Activated CD8-positive, alpha-beta memory T cell treated with anti-CD3 and anti-CD28 coated beads, Interleukin-2, amount 50 U/mL, for 24 hours (primary cell): ENCODE measurements around the gene PSME4.
"Not testable (repeated sequence)": the region's sequence is repeated elsewhere in the genome, so short reads cannot be mapped to it uniquely, and the experiment has no call there.

Experiments used
- DNase-seq: peaks from one replicate; pipeline ENCODE4 v3.0.0-alpha.2; 2020; ENCODE audit errors: extremely low read depth

PSME4 gene

GRCh38 chr2:53884883-53885282 lies 85.9 kb downstream of the PSME4 start:
- no peak for DNase-seq

- DNase-seq: no peak
These were observed 88.8 kb downstream of the PSME4 start for GRCh38 chr2:53881986-53882385.

- DNase-seq: no peak
These were observed 89.4 kb downstream of the PSME4 start for GRCh38 chr2:53881360-53881759.

- no peak for DNase-seq
These were observed 90.0 kb downstream of the PSME4 start for GRCh38 chr2:53880756-53881155.

GRCh38 chr2:53877556-53877955 lies 93.2 kb downstream of the PSME4 start:
- no peak for DNase-seq

GRCh38 chr2:53877112-53877511 lies 93.7 kb downstream of the PSME4 start:
- no peak for DNase-seq

GRCh38 chr2:53874401-53874950 lies 96.3 kb downstream of the PSME4 start:
- no peak for DNase-seq

GRCh38 chr2:53867773-53868172 lies 103.0 kb downstream of the PSME4 start:
- no peak for DNase-seq

- DNase-seq: no peak
These were observed 103.6 kb downstream of the PSME4 start for GRCh38 chr2:53867169-53867568.

GRCh38 chr2:53865962-53866361 lies 104.8 kb downstream of the PSME4 start:
- DNase-seq: no peak

- DNase-seq: no peak
These were observed 105.5 kb downstream of the PSME4 start for GRCh38 chr2:53865264-53865663.

GRCh38 chr2:53863538-53864227 lies 107.1 kb downstream of the PSME4 start:
- no peak for DNase-seq

- DNase-seq: no peak
These were observed 109.0 kb downstream of the PSME4 start for GRCh38 chr2:53861824-53862223.

GRCh38 chr2:53859206-53860181 lies 111.3 kb downstream of the PSME4 start, which contains the start of gene GPR75:
GPR75 (minus strand) TSS chr2:53859967; CDS start chr2:53854756, 5,211 bp downstream.
- no peak for DNase-seq

GRCh38 chr2:53856272-53856671 lies 114.5 kb downstream of the PSME4 start:
- no peak for DNase-seq

- no peak for DNase-seq
These were observed 116.1 kb downstream of the PSME4 start for GRCh38 chr2:53854678-53855077.

- DNase-seq: no peak
These were observed 118.3 kb downstream of the PSME4 start for GRCh38 chr2:53852532-53852931.

- not testable (repeated sequence) for DNase-seq
These were observed 119.6 kb downstream of the PSME4 start for GRCh38 chr2:53851052-53851757.

GRCh38 chr2:53848062-53848461 lies 122.7 kb downstream of the PSME4 start:
- DNase-seq: no peak

- no peak for DNase-seq
These were observed 127.2 kb downstream of the PSME4 start for GRCh38 chr2:53843595-53843994.

- no peak for DNase-seq
These were observed 127.9 kb downstream of the PSME4 start for GRCh38 chr2:53842891-53843290.

- not testable (repeated sequence) for DNase-seq
These were observed 129.1 kb downstream of the PSME4 start for GRCh38 chr2:53841651-53842050.
